Measurements from ENCODE around the gene SCAI. TPM values are rescaled to one million over a fixed set of nuclear protein-coding genes. Genes with fewer than 3 reads are reported as not detected.
A peak's percentile ranks its signal among the peaks of the same experiment; 100 is the strongest.

The SCAI gene
- total and polyA plus RNA-seq, 4 donors = 1.4 to 39.9 (median 8.0) TPM

DNA sequence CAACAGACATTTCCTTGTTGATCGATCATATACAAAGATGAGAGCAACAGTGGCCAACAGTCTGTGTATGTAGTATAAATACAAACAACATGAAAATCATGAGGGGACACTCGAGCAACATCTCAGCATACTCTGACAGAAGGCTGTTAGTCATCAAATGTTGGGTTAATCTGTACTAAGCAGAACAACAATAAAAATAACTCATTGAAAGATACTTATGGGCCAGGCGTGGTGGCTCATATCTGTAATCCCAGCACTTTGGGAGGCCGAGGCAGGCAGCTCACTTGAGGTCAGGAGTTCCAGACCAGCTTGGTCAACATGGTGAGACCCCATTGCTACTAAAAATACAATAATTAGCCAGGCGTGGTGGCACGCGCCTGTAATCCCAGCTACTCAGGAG, 67.3 kb downstream of the SCAI start:
- ATAC-seq (ENCODE audit: insufficient read depth, low FRiP score) (no peak), DNase-seq (no peak)
- WGBS, 2 donors = 98 to 99% methylated on average over 7 of the region's 7 CpGs
- Histone ChIP-seq H3K36me3 (ENCODE audit: control insufficient read depth in 4 of 4, insufficient read depth in 4 of 4, low read length in 4 of 4) (no peaks in the 10 kb centered on the region), H3K9ac (ENCODE audit: insufficient read depth in 1 of 2, low read length in 2 of 2) (no peak overlapping the region), H3K9me3 (ENCODE audit: control insufficient read depth in 4 of 4, insufficient read depth in 3 of 4, low read length in 3 of 4) (no peaks in the 10 kb centered on the region), H3K4me3 (no peak overlapping the region), H3K4me1 (ENCODE audit: control insufficient read depth in 5 of 5, insufficient read depth in 5 of 5, low read length in 5 of 5) (no peaks in the 10 kb centered on the region), H3K27me3 (ENCODE audit: control insufficient read depth in 3 of 3, insufficient read depth in 3 of 3, low read length in 2 of 3) (no peaks in the 10 kb centered on the region), H3K27ac (ENCODE audit: low read depth in 1 of 2, low read length in 1 of 2) (no peak overlapping the region)
- no peak for TF ChIP-seq CTCF (IDR thresholded peaks at IDR 0.05; ENCODE audit: control extremely low read depth, extremely low read depth)

GRCh38 chr9:125074976-125075375, 68.4 kb downstream of the SCAI start:
- ATAC-seq (ENCODE audit: insufficient read depth, low FRiP score) (no peak), DNase-seq (no peak)
- Histone ChIP-seq H3K9me3 (ENCODE audit: control insufficient read depth in 4 of 4, insufficient read depth in 3 of 4, low read length in 3 of 4) (no peaks in the 10 kb centered on the region), H3K4me1 (ENCODE audit: control insufficient read depth in 5 of 5, insufficient read depth in 5 of 5, low read length in 5 of 5) (no peaks in the 10 kb centered on the region), H3K9ac (ENCODE audit: insufficient read depth in 1 of 2, low read length in 2 of 2) (no peak overlapping the region), H3K27me3 (ENCODE audit: control insufficient read depth in 3 of 3, insufficient read depth in 3 of 3, low read length in 2 of 3) (no peaks in the 10 kb centered on the region), H3K27ac (ENCODE audit: low read depth in 1 of 2, low read length in 1 of 2) (no peak overlapping the region), H3K36me3 (ENCODE audit: control insufficient read depth in 4 of 4, insufficient read depth in 4 of 4, low read length in 4 of 4) (no peaks in the 10 kb centered on the region), H3K4me3 (no peak overlapping the region)
- no peak for TF ChIP-seq CTCF (IDR thresholded peaks at IDR 0.05; ENCODE audit: control extremely low read depth, extremely low read depth)
- WGBS, 2 donors = 78 to 89% methylated on average over 2 of the region's 2 CpGs

- ATAC-seq (ENCODE audit: insufficient read depth, low FRiP score) (no peak), DNase-seq (peak in 2 of 3 donors; percentile 33 to 42)
- no peaks in the 10 kb centered on the region for H3K27me3 ChIP-seq (ENCODE audit: control insufficient read depth in 3 of 3, insufficient read depth in 3 of 3, low read length in 2 of 3)
- no peaks in the 10 kb centered on the region for H3K36me3 ChIP-seq (ENCODE audit: control insufficient read depth in 4 of 4, insufficient read depth in 4 of 4, low read length in 4 of 4)
- no peak for TF ChIP-seq CTCF (IDR thresholded peaks at IDR 0.05; ENCODE audit: control extremely low read depth, extremely low read depth)
- peak overlapping the region in 1 of 2 donors; percentile 24 for H3K27ac ChIP-seq (ENCODE audit: low read depth in 1 of 2, low read length in 1 of 2)
- H3K4me1 ChIP-seq (ENCODE audit: control insufficient read depth in 5 of 5, insufficient read depth in 5 of 5, low read length in 5 of 5) = peaks cover 0 to 10% (median 0%) of the 10 kb centered on the region in 5 donors
- WGBS, 2 donors = 44 to 47% methylated on average over 10 of the region's 10 CpGs
- no peak overlapping the region for H3K4me3 ChIP-seq
- H3K9me3 ChIP-seq (ENCODE audit: control insufficient read depth in 4 of 4, insufficient read depth in 3 of 4, low read length in 3 of 4) = no peaks in the 10 kb centered on the region
- peak overlapping the region; percentile 34 to 37 for H3K9ac ChIP-seq (ENCODE audit: insufficient read depth in 1 of 2, low read length in 2 of 2)
Measured at GRCh38 chr9:125066839-125067619, 76.3 kb downstream of the SCAI start.
